GM19193 (cell line): ENCODE results near the gene CELF4.

Experiments
- POLR2A ChIP-seq: IDR thresholded peaks from 4 replicates; pipeline ENCODE4 v1.6.1; 2011; ENCODE audit not compliant: insufficient read depth, insufficient read length; ENCODE audit errors: extremely low read depth

The CELF4 gene

GRCh38 chr18:37502036-37502435 lies 63.6 kb downstream of the CELF4 start:
- no peak for TF ChIP-seq POLR2A

GRCh38 chr18:37501136-37501535 lies 64.5 kb downstream of the CELF4 start:
- no peak for TF ChIP-seq POLR2A

DNA sequence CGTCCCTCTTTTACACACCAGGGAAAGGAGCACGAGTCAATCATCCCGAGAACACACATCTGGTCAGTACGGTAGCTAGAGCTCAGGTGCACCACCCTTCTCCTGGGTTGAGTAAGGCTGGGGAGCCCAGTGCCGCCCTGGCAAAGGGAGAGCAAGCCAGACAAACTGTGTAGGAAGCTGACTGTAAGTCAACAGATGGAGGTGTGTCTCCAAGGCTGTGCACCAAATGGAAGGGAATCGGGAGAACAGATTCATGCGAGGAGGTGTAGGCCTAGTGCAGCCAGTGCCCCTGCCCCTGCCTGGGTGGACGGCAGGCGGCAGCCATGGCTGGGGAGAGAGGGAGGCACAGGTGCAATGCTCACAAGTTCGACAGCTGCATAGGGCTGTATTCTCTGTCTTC lies 65.7 kb downstream of the CELF4 start:
- no peak for TF ChIP-seq POLR2A

GRCh38 chr18:37499044-37499443 lies 66.6 kb downstream of the CELF4 start:
- TF ChIP-seq POLR2A = no peak

GRCh38 chr18:37497853-37498518 lies 67.6 kb downstream of the CELF4 start:
- TF ChIP-seq POLR2A = no peak

- TF ChIP-seq POLR2A = no peak
Measured at GRCh38 chr18:37496568-37496967, 69.0 kb downstream of the CELF4 start.

- TF ChIP-seq POLR2A = no peak
Measured at GRCh38 chr18:37495354-37495753, 70.2 kb downstream of the CELF4 start.

DNA sequence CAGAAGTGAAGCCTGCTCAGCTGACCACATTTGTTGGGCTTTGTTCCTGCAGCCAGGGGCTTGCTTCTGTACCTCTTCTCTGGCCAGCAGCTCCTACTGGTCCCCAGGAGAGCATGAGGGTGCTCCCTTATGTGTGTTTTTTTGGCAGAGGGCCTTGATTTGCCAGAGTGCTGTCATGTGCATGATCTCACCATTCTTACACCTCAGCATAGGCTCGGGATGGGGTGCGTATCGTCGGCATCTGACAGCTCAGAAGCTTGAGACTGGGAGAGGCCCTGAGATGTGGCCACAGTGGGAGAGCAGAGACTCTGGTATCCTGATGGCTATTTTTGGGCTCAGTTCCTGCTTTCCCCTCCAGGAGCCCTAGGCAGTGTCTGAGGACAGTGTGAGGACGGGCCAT lies 71.2 kb downstream of the CELF4 start:
- no peak for TF ChIP-seq POLR2A

DNA sequence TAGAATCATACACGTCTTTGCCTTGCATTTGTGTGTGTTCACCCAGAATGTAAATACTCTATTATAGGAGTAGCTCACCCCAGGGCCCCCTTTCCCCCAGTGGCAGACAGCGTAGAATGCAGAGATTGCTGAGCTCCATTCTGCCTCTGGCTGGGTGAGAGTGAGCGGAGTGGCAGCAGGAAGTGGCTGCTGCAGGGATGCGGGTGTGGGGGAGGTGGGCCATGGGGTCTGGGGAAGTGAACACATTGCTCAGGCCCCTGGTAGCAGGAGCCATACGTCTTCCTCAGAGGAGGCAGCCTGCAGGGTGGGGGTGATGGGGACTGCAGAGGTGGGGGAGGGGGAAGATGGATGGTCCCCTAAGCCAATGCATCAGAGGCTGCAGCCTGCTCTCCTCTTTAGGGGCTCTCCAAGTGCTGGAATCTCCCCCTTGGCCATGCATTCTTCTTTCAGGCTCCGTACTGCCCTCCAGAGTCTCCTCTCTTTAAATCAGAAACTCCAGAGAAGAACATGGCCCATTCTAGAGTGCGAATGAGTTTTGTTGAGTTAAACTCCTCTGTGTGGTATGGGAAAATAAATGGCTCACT lies 72.2 kb downstream of the CELF4 start:
- no peak for TF ChIP-seq POLR2A

DNA sequence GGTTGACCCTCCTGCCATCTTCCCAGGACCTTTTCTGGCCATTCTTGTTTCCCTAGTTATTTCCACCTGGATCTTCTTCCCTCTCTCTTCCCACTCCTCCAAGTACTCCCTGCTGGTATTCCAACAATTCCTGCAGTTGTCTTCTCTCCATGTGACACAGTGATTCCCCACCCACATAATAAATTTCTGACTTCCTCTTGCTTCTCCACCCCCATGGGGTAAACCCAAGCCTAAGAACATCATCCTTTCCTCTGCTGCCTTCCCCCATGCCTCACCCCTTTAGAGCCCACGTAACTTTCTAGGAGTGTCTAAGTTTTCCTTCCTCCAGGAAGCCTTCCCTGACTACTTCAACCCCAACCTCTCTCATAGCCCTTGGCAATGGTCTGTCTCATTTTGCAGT lies 72.6 kb downstream of the CELF4 start:
- TF ChIP-seq POLR2A = no peak

DNA sequence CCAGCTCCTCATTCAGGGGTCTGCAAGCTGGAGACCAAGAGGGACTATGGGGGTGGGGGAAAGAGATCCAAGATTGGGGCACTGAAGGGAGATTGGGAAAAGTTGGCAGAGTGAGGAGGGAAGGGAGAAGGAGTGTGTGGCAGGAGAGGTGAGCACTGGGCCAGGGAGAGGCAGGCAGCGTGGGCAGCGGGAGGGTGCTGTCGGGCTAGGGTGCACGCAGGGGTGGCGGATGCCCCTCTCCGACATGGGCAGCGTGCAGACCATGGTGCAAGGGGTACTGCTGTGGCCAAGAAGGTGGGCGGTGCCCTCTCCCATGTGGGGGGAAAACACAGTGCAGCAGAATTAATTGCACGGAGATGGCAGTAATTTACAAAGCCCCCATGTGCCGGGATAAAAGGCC lies 74.1 kb downstream of the CELF4 start:
- TF ChIP-seq POLR2A = no peak

GRCh38 chr18:37489998-37490397 lies 75.6 kb downstream of the CELF4 start:
- TF ChIP-seq POLR2A = no peak

- TF ChIP-seq POLR2A = no peak
Measured at GRCh38 chr18:37489011-37489410, 76.6 kb downstream of the CELF4 start.

DNA sequence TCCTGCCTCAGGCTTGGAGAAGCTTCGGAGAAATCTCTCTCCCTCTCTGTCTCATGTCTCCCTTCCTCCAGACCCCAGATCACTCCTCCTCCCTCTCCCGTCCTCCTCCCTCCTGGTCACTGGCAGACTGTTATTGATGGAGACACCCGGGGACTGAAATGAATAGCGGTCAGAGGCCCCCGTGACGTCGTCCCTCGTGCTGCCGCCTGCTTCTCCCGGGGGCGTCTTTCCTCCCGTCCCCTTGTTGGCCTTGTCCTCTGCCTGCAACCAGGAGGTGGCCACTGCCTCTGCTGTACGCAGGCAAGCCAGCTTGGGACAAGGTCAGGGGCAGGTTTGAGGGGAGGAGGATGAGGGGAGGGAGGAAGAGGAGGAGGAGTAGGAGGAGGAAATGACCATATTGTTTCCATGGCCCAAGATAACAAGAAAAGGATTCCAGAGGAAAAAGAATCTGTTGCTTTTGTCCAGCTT lies 78.2 kb downstream of the CELF4 start:
- no peak for TF ChIP-seq POLR2A

- no peak for TF ChIP-seq POLR2A
Measured at GRCh38 chr18:37486848-37487247, 78.8 kb downstream of the CELF4 start.

DNA sequence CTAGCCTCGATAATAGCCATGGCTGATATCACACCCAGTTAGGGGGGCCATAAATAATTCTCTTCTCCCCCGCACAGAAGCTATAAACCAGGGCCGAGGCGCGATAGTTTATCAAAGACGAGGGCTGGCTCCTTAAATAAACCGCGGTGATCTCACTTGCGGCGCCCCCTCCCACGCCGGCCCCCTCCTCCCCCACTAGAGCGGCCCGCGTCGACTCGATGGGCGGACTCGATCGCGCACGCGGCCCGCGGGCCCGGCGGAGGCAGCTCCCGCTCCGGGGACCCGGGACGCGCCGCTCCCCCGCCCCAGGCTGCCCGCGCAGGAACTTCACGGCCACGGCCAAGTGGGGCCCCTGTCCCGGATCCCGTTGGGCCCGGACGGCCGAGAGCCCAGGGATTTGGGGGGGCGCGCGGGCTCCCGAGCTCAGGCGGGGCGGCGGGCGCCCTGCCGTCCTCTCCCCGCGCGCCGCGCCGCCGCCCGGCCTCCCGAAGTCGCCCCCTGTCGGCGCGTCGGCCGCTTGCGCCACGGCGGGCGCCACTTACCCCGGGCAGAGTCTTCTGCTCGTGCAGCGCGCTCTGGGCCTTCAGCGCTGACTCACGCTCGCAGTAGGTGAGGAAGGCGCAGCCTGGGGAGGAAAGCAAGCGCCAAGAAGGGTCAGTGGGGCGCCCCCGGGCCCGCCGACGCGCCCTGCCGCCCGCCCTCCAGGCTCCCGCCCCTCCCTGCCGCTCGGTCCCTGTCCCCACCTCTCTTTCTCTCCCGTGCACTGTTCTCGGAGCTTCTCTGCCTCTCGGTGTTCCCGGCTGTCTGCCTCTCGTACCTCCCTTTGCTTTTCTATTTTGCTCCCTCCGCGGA lies 80.4 kb downstream of the CELF4 start:
- no peak for TF ChIP-seq POLR2A
